Cerebellar cortex (tissue), 1 donor: ENCODE results near the gene LMNTD1.

Experiments
- DNase-seq: peaks from one replicate; pipeline ENCODE4 v3.0.0-alpha.2; 2015; ENCODE audit warnings: low spot score

Gene LMNTD1

GRCh38 chr12:25552681-25553080, 402 bp downstream of the LMNTD1 start:
- DNase-seq: no peak

- DNase-seq: no peak
Measured at GRCh38 chr12:25550186-25550585, 2.9 kb downstream of the LMNTD1 start.

- DNase-seq: no peak
Measured at GRCh38 chr12:25549120-25549519, 4.0 kb downstream of the LMNTD1 start.

- DNase-seq: no peak
Measured at GRCh38 chr12:25546318-25546717, 6.8 kb downstream of the LMNTD1 start.

GRCh38 chr12:25533150-25533549, 19.9 kb downstream of the LMNTD1 start:
- no peak for DNase-seq

GRCh38 chr12:25531502-25532052, 21.5 kb downstream of the LMNTD1 start:
- no peak for DNase-seq

DNA sequence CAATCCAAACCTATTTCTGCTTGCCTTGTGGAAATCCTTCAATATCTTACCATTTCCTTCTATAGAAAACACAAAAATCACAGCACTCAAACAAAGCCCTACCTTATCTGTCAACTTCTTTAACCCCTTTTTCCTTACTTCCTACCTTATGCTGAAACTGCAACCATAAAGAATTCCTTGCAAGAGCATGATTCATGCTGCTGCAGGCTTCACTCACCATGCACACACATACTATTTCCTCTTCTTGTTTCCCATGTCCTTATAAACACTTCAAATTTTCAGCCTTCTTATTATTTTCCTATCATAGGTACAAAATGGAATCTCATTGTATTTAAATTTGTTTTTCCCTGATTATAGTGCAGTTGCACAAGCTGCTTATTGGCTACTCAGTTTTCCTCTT, 23.3 kb downstream of the LMNTD1 start:
- no peak for DNase-seq

DNA sequence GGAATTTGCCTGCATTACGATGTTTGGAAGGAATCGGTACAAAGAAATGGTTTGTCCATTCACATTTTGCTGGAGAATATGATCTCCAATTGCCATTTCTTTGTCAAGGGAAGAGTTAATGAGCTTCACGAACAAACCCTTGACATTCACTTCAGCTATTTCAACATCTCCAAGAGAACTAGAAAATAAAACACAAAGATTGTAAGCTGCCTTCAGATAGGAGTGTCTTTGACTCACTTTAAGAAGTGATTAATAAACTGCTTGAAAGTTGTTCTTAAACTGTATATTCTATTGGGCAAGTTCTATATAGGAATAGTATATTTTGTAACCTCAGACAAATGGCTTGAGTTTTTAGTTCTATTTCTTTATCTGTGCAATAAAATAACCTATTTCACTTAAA, 26.3 kb downstream of the LMNTD1 start:
- DNase-seq: no peak

- no peak for DNase-seq
Measured at GRCh38 chr12:25524366-25524765, 28.7 kb downstream of the LMNTD1 start.

DNA sequence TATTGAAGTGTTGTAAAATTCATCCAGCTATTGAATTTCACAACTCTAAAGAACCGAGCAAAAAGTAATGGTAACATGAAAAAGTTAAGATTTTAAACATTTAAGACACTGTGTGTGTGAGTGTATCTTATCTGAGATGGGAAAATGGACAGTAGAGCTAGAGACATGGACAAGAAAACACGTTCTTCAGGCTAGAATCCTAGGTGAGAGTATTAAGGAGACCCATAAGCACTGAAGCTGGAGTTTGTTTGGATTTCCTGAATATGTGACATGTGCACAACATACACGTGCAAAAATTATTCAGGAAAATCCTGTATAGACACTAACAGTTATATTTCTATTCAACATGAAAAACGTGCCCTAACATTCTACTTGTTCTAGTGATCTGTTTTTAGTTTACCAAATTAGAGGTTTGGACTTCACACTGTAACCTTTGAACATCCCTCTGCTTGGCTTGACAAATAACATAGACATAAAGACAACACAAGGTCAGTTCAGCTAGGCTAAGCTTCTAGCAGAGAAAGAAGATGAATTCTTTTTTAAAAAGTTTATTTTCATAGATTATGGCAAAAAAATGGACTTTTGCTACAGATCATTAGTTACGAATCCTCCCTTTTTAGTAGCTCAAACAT, 31.3 kb downstream of the LMNTD1 start:
- no peak for DNase-seq

DNA sequence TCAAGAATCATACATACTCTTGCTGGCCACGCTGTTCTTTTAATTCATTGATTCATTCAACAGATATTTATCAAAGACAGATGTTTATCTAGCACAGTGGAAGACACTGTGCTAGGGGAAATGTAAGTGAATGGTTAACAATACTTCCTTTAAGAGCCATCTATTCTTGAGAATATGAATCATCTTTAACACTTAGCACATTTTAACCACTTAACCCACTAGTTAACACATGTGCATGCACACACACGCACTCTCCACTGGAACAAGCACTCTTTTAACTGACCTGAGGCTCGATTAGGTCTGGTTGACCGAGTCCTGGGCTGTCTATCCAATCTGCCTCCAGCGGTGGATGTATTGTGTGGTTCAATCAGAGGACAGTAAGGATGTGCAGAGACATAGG, 34.6 kb downstream of the LMNTD1 start:
- no peak for DNase-seq

DNA sequence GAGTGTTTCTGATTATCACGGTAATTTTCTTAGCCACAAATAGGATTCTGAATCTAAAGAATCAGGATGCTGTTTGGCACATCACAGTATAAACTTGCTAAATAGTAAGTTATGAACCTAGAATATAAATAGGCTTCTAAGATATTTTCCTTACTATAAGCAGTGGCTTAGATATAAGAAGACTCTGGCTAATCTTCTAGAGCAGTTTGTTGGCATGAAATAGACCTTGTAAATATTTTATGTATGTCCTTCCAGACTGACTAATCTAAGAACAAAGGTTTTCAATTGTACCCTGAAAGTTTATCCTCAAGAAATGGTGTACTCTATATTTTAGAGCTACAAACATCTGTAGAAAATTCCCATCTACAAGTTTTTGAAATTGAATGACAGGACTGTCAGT, 48.3 kb downstream of the LMNTD1 start:
- no peak for DNase-seq

DNA sequence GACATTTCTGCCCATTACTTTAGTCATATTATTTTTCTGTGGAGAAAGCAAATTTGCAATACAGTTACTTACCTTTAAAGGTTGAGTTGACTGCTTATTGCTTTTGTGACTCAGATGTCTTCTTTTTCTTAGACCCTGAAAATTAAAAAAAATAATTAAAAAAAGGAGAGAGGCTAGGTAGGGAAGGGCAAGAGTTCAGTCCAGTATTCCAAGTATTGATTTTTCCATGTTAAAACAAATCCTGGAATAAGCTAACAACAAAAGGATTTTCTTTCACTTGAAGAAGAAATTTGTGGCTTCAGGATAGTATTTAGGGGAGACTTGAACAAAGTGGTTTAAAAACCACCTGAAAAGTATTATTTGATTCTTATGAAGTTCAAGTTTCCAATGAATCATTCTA, 49.4 kb downstream of the LMNTD1 start:
- no peak for DNase-seq

DNA sequence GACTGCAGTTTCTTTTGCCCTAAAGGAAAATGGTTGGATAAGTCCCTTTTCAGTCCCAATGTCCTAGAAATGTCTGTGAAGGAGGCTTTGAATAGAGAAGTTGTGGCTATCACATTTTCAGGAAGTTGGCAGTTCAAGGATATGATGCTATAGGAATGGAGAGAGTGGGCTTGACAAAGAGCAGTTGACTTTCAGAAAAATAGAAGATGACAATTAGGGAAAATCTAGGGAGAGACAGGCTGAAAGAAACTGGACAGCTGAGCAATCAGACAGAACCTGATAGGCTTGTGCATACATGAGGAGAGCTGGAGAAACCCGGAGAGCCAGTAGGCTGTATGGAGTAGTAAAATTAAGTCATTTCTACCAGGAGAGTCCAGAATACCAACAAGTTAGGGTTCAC, 50.5 kb downstream of the LMNTD1 start:
- DNase-seq: no peak

- DNase-seq: no peak
Measured at GRCh38 chr12:25502118-25502517, 51.0 kb downstream of the LMNTD1 start.

GRCh38 chr12:25501549-25501948, 51.5 kb downstream of the LMNTD1 start:
- DNase-seq: no peak

DNA sequence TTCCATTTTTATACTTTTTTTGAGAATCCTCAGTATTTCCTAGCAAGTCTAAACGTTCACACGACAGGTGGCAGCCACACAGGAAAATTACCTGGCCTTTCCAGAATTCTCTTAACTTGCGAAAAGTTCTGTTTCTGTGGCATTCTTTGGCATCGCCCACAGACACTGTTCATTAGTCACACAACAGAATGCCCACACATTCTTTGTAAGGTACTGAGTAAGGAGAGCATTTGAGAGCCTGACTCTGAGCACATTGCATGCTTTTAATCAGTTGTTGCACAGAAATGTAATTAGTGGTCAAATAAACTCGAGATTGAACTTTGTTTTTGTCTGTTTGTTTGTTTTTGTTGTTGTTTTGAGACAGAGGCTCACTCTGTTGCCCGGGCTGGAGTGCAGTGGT, 52.4 kb downstream of the LMNTD1 start:
- no peak for DNase-seq

- DNase-seq: no peak
Measured at GRCh38 chr12:25497021-25497420, 56.1 kb downstream of the LMNTD1 start.

- no peak for DNase-seq
Measured at GRCh38 chr12:25496098-25496587, 56.9 kb downstream of the LMNTD1 start.

DNA sequence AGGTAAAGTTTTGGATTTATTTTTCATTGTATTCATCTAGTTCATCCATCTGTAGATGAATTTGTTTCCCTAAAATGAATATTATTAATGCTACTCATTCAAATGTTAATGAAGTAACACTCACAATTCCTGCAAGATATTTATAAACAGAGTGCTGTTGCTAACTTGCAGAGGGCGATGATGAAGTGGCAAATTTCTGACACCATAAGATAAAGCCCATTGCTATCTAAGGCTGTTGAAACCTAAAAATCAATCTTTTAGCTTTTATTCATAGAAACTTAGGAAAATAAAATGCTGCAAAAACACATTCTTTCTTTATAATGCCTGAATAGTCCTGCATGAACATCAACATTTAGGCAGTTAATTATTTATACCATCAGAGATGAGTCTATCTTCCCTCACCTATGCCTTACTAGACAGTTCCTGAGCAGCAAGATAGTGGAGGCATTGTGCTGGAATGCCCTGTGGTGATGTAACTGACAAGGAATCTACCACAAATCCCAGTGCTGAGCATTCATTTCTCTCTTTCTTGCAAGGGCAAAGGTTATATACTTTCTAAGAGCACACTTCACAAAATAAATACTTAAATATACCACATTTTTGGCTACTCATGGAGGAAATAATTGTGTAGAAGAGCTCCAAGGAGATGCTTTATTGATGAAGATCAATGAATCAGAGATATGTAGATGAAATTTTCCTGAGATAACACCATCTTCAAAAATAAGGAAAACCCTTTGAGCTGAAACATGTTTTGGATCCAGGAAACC, 57.6 kb downstream of the LMNTD1 start:
- DNase-seq: no peak

- no peak for DNase-seq
Measured at GRCh38 chr12:25494926-25495325, 58.2 kb downstream of the LMNTD1 start.

- no peak for DNase-seq
Measured at GRCh38 chr12:25493682-25494081, 59.4 kb downstream of the LMNTD1 start.
